SK-N-SH treated with all-trans-retinoic acid at 6 μM for 48 hours (cell line): ENCODE results near the gene AKAP6.

Source experiments
- BACH2 ChIP-seq: fragments of 250-450 bp; sonication (Bioruptor Pico); IDR thresholded peaks from 2 replicates; pipeline ENCODE4 v1.9.0; 2021; ENCODE audit warnings: mild to moderate bottlenecking, borderline replicate concordance
- CREB5 ChIP-seq: fragments of 250-450 bp; sonication (Bioruptor Pico); IDR thresholded peaks from 2 replicates; pipeline ENCODE4 v1.5.1; 2020; ENCODE audit warnings: low read depth, mild to moderate bottlenecking, moderate library complexity
- PATZ1 ChIP-seq: fragments of 250-450 bp; sonication (Bioruptor Pico); IDR thresholded peaks from 2 replicates; pipeline ENCODE4 v1.8.0; 2020; ENCODE audit warnings: mild to moderate bottlenecking, moderate library complexity, borderline replicate concordance
- PPARA ChIP-seq: fragments of 250-450 bp; sonication (Bioruptor Pico); IDR thresholded peaks from 2 replicates; pipeline ENCODE4 v1.5.0; 2020; ENCODE audit warnings: mild to moderate bottlenecking, borderline replicate concordance
- RARB ChIP-seq: fragments of 250-450 bp; sonication (Bioruptor Pico); IDR thresholded peaks from 2 replicates; pipeline ENCODE4 v1.8.0; 2021; ENCODE audit warnings: mild to moderate bottlenecking, moderate library complexity
- ZC3H10 ChIP-seq: fragments of 250-450 bp; sonication (Bioruptor Pico); IDR thresholded peaks from 2 replicates; pipeline ENCODE4 v1.5.1; 2021; ENCODE audit warnings: mild to moderate bottlenecking, moderate library complexity
- ZFP3 ChIP-seq: fragments of 250-450 bp; sonication (Bioruptor Pico); IDR thresholded peaks from 2 replicates; pipeline ENCODE4 v1.5.0; 2020; ENCODE audit warnings: mild to moderate bottlenecking, moderate library complexity
- ZNF565 ChIP-seq: fragments of 450-650 bp; formaldehyde crosslinking; conservative IDR thresholded peaks from 2 replicates; pipeline ENCODE4 v1.5.0; 2020; ENCODE audit warnings: low read depth, mild to moderate bottlenecking, moderate library complexity
- ZNF8 ChIP-seq: fragments of 450-650 bp; formaldehyde crosslinking; IDR thresholded peaks from 2 replicates; pipeline ENCODE4 v1.5.0; 2020; ENCODE audit warnings: mild to moderate bottlenecking, moderate library complexity

DNA sequence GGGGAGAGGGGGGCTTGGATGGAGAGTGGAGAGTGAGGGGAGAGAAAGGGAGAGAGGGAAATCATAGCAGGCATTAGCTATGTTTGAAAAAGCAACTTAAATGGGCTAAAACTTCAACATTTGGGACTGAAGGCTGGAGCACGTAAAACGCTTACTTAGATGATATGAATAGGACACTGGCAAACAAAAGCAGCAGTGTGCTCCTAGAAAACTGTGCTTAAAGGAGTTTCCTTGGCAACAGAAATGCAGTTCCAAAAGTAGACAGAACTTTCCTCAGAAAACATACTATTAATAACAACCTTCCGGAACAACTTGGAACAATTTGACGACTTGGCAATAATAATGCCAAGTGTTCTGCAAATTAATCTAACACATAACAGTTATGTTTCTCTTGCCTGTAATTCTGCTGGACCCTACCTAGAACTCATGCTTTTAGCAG is 374.1 kb downstream of the AKAP6 start:
- no peak for TF ChIP-seq ZFP3 (CRISPR knock-in tag)
- TF ChIP-seq ZC3H10: no peak
- no peak for TF ChIP-seq PATZ1 (CRISPR knock-in tag)
- TF ChIP-seq ZNF565 (CRISPR knock-in tag): no peak
- no peak for TF ChIP-seq RARB (CRISPR knock-in tag)
- TF ChIP-seq ZNF8: no peak
- no peak for TF ChIP-seq BACH2
- no peak for TF ChIP-seq PPARA (CRISPR knock-in tag)
- no peak for TF ChIP-seq CREB5 (CRISPR knock-in tag)
